Measurements from ENCODE around the gene MAB21L4.

The MAB21L4 gene

DNA sequence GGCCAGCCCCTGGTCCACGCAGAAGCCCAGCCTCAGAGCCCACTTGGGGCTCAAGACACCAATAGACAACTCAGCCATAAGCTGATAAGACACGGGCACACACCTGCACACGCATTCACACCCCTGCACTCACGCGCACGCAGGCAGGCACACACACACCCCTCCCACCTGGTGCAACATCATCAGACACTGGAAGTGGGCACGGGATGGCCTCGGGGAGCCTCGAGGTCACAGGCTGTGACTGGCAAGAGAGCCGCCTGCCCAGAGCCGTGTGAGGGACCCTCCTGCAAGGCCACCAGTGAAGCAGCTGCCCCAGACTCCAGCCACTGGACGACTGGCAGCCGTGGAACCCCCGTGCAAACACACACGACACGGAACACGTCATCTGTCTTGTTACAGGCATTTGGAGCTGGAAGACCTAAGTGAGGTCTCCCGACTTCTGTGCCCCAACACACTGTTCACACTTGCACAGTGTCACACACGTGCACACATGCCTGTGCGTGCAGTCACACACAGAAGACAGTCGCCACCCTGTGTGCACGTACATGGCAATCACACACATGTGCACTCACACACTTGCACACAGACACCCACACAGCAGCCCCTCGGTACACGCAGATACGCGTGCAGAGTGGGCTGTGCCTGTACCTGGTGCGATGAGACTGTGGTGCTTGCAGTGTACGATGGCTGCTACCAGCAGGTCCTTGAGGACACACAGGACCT is 959 bp downstream of the MAB21L4 start:
- no peak for DNase-seq (ENCODE audit: low read depth)
- H3K4me3 ChIP-seq (ENCODE audit: low read length) = no peak overlapping the region

DNA sequence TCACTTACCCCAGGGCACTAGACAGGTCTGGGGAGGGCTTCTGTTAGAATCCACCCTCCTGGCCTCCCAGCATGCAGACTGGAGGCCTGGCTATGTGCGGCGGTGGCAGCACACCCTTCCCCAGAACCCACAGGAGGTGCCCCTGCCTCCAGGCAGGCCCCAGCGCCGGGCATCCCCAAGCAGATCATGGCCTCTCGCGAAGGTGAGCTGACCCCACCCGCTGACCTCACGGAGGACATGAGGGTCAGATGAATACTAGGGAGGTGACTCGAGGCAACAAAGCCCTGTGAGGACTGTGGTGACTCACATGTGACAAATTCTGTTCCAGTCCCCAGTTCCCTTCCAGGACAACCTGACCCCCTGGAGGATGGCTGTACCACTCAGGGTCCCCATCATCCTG is 1.9 kb downstream of the MAB21L4 start:
- H3K4me3 ChIP-seq (ENCODE audit: low read length) = no peak overlapping the region
- no peak for DNase-seq (ENCODE audit: low read depth)
- TF ChIP-seq, protein P1, sequence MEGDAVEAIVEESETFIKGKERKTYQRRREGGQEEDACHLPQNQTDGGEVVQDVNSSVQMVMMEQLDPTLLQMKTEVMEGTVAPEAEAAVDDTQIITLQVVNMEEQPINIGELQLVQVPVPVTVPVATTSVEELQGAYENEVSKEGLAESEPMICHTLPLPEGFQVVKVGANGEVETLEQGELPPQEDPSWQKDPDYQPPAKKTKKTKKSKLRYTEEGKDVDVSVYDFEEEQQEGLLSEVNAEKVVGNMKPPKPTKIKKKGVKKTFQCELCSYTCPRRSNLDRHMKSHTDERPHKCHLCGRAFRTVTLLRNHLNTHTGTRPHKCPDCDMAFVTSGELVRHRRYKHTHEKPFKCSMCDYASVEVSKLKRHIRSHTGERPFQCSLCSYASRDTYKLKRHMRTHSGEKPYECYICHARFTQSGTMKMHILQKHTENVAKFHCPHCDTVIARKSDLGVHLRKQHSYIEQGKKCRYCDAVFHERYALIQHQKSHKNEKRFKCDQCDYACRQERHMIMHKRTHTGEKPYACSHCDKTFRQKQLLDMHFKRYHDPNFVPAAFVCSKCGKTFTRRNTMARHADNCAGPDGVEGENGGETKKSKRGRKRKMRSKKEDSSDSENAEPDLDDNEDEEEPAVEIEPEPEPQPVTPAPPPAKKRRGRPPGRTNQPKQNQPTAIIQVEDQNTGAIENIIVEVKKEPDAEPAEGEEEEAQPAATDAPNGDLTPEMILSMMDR (conservative IDR thresholded peaks at IDR 0.05; ENCODE audit: low read depth, low read length) = no peak

More for the DNA sequence above, 959 bp downstream of the MAB21L4 start:
- TF ChIP-seq, protein P1 (conservative IDR thresholded peaks at IDR 0.05; ENCODE audit: low read depth, low read length) = no peak

DNA sequence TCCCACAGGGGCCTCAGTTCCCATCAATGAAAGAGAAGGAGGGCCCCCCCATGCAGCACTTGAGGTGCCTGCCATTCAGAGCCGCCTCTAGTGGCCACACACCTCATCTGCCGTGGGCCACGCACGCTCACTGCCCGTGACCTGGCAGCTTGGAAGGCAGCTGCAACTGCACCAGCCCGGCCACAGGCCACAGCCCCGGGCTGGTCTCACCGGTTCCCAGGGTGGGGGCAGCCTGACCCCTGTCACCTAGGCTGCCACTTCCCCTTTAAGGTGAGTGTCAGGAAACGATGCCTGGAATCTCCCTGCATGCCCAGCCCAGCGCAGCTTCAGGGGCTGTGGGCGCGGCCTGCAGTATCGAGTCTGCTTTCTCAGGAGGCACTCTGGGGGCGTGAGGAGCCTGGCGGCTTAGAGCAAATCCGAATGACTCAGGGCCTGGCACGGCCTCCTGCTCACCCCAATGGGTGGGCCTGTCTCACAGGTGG is 2.6 kb downstream of the MAB21L4 start:
- peak; percentile 67 for DNase-seq (ENCODE audit: low read depth)
- TF ChIP-seq, protein P1 (conservative IDR thresholded peaks at IDR 0.05; ENCODE audit: low read depth, low read length) = peak; percentile 22
- no peak overlapping the region for H3K4me3 ChIP-seq (ENCODE audit: low read length)

DNA sequence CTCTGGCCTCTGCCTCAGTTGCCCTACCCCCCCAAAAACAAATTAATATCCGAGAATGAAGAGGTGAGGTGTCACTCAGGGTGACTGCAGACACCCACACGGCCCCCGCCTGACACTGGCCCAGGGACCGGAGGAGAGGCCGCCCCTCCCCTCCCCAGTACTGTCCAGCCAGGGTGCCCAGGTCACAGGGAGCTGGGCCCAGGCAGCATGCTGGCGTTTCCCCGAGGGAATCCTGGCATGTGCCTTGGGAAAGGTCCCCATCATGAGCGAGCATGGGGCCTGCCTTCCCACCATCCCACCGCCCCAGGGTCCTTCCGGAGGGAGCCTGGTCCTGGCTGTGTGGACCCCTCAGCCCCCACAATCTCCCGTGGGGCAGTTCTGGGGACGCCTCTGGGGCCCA is 3.0 kb downstream of the MAB21L4 start:
- TF ChIP-seq, protein P1 (conservative IDR thresholded peaks at IDR 0.05; ENCODE audit: low read depth, low read length) = no peak
- no peak overlapping the region for H3K4me3 ChIP-seq (ENCODE audit: low read length)
- no peak for DNase-seq (ENCODE audit: low read depth)

DNA sequence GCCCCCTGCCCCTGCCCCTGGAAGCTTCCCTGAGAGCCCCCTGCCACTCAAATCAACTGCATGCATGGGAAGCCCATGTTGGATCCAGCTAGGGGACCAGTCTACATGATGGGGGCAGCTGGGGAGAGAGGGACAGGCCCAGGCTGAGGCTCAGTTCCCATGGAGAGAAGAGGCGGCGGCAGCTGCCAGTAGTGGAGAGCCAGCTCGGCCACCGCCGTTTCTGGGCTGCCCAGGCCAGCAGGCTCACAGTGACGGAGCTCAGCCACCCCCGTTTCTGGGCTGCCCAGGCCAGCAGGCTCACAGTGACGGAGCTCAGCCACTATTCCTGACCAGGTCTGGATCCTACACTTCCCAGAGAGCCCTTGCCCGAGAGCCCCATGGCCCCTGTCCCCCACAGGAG is 3.6 kb downstream of the MAB21L4 start:
- TF ChIP-seq, protein P1 (conservative IDR thresholded peaks at IDR 0.05; ENCODE audit: low read depth, low read length) = no peak
- DNase-seq (ENCODE audit: low read depth) = no peak
- H3K4me3 ChIP-seq (ENCODE audit: low read length) = no peak overlapping the region

DNA sequence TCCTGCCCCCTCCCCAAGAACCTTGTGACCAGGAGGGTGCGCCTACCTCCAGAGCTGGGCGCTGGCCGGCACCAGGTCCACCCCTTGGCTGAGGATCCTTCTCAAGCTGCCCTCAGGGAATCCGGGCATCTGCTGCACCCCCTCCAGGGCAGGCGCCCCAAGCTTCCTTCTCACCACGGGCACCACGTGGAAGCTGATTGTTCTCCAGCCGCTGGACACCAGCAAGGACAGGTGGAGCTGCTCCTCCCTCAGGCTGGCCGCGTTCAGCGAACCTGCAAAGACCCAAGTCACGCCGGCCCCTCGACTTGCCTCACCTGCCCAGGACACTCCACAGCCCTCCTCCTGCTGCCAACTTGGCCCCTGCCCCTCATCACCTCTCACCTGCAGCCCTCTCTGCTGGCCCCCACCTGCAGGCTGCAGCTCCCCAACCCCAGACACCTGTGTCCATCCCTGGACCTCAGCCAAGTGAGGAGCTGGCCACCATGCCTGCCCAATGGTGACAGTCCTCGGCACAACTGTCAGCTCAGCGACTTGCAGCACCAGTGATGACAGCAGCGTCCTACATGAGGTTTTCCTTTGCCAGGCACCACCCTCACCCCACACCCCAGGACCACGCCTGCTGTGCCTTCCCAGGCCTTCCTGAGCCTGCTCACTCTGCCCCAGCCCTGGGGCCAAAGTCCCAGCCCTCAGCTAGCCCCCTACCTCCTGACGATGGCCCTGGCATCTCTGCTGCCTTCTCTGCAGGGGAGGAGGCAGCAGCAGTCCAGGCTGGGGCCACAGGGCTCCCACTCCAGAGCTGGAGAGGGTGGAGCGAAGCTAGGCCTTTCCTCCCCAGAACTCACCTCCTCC is 4.2 kb downstream of the MAB21L4 start:
- H3K4me3 ChIP-seq (ENCODE audit: low read length) = no peak overlapping the region
- TF ChIP-seq, protein P1 (conservative IDR thresholded peaks at IDR 0.05; ENCODE audit: low read depth, low read length) = no peak
- no peak for DNase-seq (ENCODE audit: low read depth)

Measured in retinal pigment epithelial cell (primary cell).